HCT116 (cell line): ENCODE results near the gene SET. TPM values are rescaled to one million over a fixed set of nuclear protein-coding genes. Genes with fewer than 3 reads are reported as not detected.

ENCODE experiments used
- ATAC-seq: fragments of 200-7000 bp; cut with Tn5 transposase; 2 replicates; pipeline ENCODE4 v1.9.1; 2020; ENCODE audit warnings: mild to moderate bottlenecking, moderate library complexity
- BruUV-seq: library from RNA; stranded (reverse); fragments of 400-500 nt; replicated peaks from 2 replicates; lab custom pipeline; 2021; lab: Mats Ljungman, UMichigan
- CTCF ChIA-PET: fragments of 300-600 bp; sonication (Branson Sonifier 250); formaldehyde crosslinking; loops from one replicate; lab custom pipeline; 2021; ENCODE audit warnings: antibody characterized with exemption; lab: Charles Lee
- POLR2A ChIA-PET: fragments of 300-600, 350-600 bp; sonication (Branson Sonifier 250); formaldehyde crosslinking; loops from one replicate; lab custom pipeline; 2021; ENCODE audit warnings: antibody characterized with exemption; lab: Charles Lee
- RAD21 ChIA-PET, 2 experiments: fragments of 300-600 bp; sonication (Branson Sonifier 250); formaldehyde crosslinking; loops; one replicate each; lab custom pipeline; 2023; ENCODE audit warnings: low total read pairs in 2 of 2; ENCODE audit not compliant: uncharacterized antibody in 2 of 2, unreplicated experiment in 2 of 2, low non-redundant PET in 1 of 2; lab: Charles Lee
- DNase-seq: peaks from one replicate; pipeline ENCODE4 v3.0.0-alpha.2; 2010; ENCODE audit warnings: low read depth, low spot score
- H2AFZ ChIP-seq: fragments of 200-600 bp; shearing (Covaris generic), sonication (generic); 2 replicates; pipeline ENCODE4 v1.6.1; 2017; ENCODE audit warnings: low read depth, mixed run types, mixed read lengths, antibody characterized with exemption, low read length; ENCODE audit not compliant: poor library complexity, severe bottlenecking
- H3K27ac ChIP-seq: 2 replicates; pipeline ENCODE4 v1.5.1; 2012; ENCODE audit warnings: low read depth, low read length
- H3K27me3 ChIP-seq: fragments of 200-600 bp; sonication (generic); 2 replicates; pipeline ENCODE4 v1.6.1; 2016; ENCODE audit warnings: mixed run types, low read length, mixed read lengths; ENCODE audit not compliant: insufficient read depth
- H3K36me3 ChIP-seq, 2 experiments: fragments of 200-500 bp in 1 of 2; fragments of 200-600 bp in 1 of 2; sonication (Bioruptor generic) in 1 of 2; sonication (generic) in 1 of 2; 2 replicates each; pipeline versions ENCODE4 v1.5.1 to v1.6.1; 2014 to 2016; ENCODE audit warnings: low read length in 2 of 2, inconsistent platforms in 1 of 2, mixed read lengths in 1 of 2, mixed run types in 1 of 2; ENCODE audit not compliant: insufficient read depth in 2 of 2, control insufficient read depth in 1 of 2
- H3K4me1 ChIP-seq, 2 experiments: fragments of 200-600 bp in 1 of 2; sonication (generic) in 1 of 2; 2 replicates each; pipeline versions ENCODE4 v1.5.1 to v1.6.1; 2012 to 2017; ENCODE audit warnings: low read length in 2 of 2, inconsistent platforms in 1 of 2, mild to moderate bottlenecking in 1 of 2, mixed read lengths in 1 of 2, mixed run types in 1 of 2, moderate library complexity in 1 of 2; ENCODE audit not compliant: insufficient read depth in 2 of 2, control insufficient read depth in 1 of 2
- H3K4me2 ChIP-seq: fragments of 200-600 bp; sonication (generic); 2 replicates; pipeline ENCODE4 v1.6.1; 2017; ENCODE audit warnings: mixed run types, low read length, mixed read lengths
- H3K4me3 ChIP-seq, 2 experiments: fragments of 200-600 bp in 1 of 2; sonication (generic) in 1 of 2; replicated peaks in 1 of 2; 2 replicates each; pipeline ENCODE4 v1.5.1; 2011 to 2016; ENCODE audit warnings: low read length in 2 of 2, control low read depth in 1 of 2, low read depth in 1 of 2, mild to moderate bottlenecking in 1 of 2, mixed read lengths in 1 of 2, mixed run types in 1 of 2
- H3K79me2 ChIP-seq: fragments of 200-600 bp; sonication (generic); 2 replicates; pipeline ENCODE4 v1.6.1; 2017; ENCODE audit warnings: mild to moderate bottlenecking, mixed run types, low read length, moderate library complexity, mixed read lengths; ENCODE audit not compliant: insufficient read depth
- H3K9ac ChIP-seq: fragments of 200-600 bp; sonication (generic); 2 replicates; pipeline ENCODE4 v1.6.1; 2016; ENCODE audit warnings: low read length, mixed read lengths
- H3K9me2 ChIP-seq: fragments of 200-600 bp; sonication (generic), shearing (Covaris generic); 2 replicates; pipeline ENCODE4 v1.6.1; 2017; ENCODE audit warnings: mixed run types, mild to moderate bottlenecking, moderate library complexity; ENCODE audit not compliant: insufficient read depth
- H3K9me3 ChIP-seq, 2 experiments: fragments of 200-500 bp in 1 of 2; fragments of 200-600 bp in 1 of 2; sonication (Bioruptor generic) in 1 of 2; sonication (generic) in 1 of 2; 2 replicates each; pipeline ENCODE4 v1.6.1; 2014 to 2017; ENCODE audit warnings: low read length in 2 of 2, mixed read lengths in 2 of 2, inconsistent platforms in 1 of 2, low read depth in 1 of 2, mild to moderate bottlenecking in 1 of 2, mixed run types in 1 of 2, moderate library complexity in 1 of 2; ENCODE audit not compliant: control insufficient read depth in 1 of 2, insufficient read depth in 1 of 2
- H4K20me1 ChIP-seq: fragments of 200-600 bp; sonication (generic), shearing (Covaris generic); 2 replicates; pipeline ENCODE4 v1.6.1; 2017; ENCODE audit warnings: mixed run types, mild to moderate bottlenecking, moderate library complexity; ENCODE audit not compliant: insufficient read depth
- ATF3 ChIP-seq: IDR thresholded peaks from 2 replicates; pipeline ENCODE4 v1.6.1; 2012
- CBX3 ChIP-seq: IDR thresholded peaks from 2 replicates; pipeline ENCODE4 v1.6.1; 2012; ENCODE audit warnings: low read depth
- EGR1 ChIP-seq: IDR thresholded peaks from 2 replicates; pipeline ENCODE4 v1.6.1; 2012; ENCODE audit warnings: low read depth
- EZH2phosphoT487 ChIP-seq: fragments of 200-600 bp; IDR thresholded peaks from 2 replicates; pipeline ENCODE4 v1.6.1; 2018; ENCODE audit warnings: antibody characterized with exemption, borderline replicate concordance
- FOSL1 ChIP-seq: IDR thresholded peaks from 2 replicates; pipeline ENCODE4 v1.6.1; 2012; ENCODE audit warnings: low read depth
- MAX ChIP-seq: IDR thresholded peaks from 2 replicates; pipeline ENCODE4 v1.6.1; 2012
- POLR2AphosphoS5 ChIP-seq: IDR thresholded peaks from 2 replicates; pipeline ENCODE4 v1.6.1; 2011; ENCODE audit warnings: mild to moderate bottlenecking, low read depth, low read length, moderate library complexity
- RAD21 ChIP-seq: IDR thresholded peaks from 2 replicates; pipeline ENCODE4 v1.6.1; 2012; ENCODE audit warnings: low read depth, mild to moderate bottlenecking
- REST ChIP-seq: IDR thresholded peaks from 2 replicates; pipeline ENCODE4 v1.6.1; 2012; ENCODE audit warnings: low read depth
- SIN3A ChIP-seq: IDR thresholded peaks from 2 replicates; pipeline ENCODE4 v1.6.1; 2012; ENCODE audit warnings: low read depth
- SP1 ChIP-seq: IDR thresholded peaks from 2 replicates; pipeline ENCODE4 v1.6.1; 2012; ENCODE audit warnings: low read depth
- SRF ChIP-seq: IDR thresholded peaks from 2 replicates; pipeline ENCODE4 v1.6.1; 2012; ENCODE audit warnings: low read depth
- YY1 ChIP-seq: IDR thresholded peaks from 2 replicates; pipeline ENCODE4 v1.6.1; 2011; ENCODE audit warnings: low read length, low read depth, moderate library complexity, mild to moderate bottlenecking; ENCODE audit not compliant: insufficient replicate concordance; ENCODE audit errors: extremely low read depth
- ZFX ChIP-seq: fragments of 450-650 bp; IDR thresholded peaks from 2 replicates; pipeline ENCODE4 v1.6.1; 2017
- ZNF274 ChIP-seq: fragments of 200-500 bp; sonication (Bioruptor generic); IDR thresholded peaks from 2 replicates; pipeline ENCODE4 v1.6.1; 2014; ENCODE audit warnings: mild to moderate bottlenecking, low read depth, low read length, inconsistent platforms
- intact Hi-C: fragments of 100-400 bp; cut with micrococcal nuclease; formaldehyde crosslinking; loops from 2 replicates; pipeline ENCODE4 v1.10.0; 2022
- total RNA-seq: library from RNA; stranded (reverse); gene quantifications from one replicate; pipeline ENCODE4 v1.2.1, GENCODE V29; 2021; ENCODE audit not compliant: unreplicated experiment

Gene SET
- total RNA-seq, 1 experiment from 2014 or later: 595 TPM

DNA sequence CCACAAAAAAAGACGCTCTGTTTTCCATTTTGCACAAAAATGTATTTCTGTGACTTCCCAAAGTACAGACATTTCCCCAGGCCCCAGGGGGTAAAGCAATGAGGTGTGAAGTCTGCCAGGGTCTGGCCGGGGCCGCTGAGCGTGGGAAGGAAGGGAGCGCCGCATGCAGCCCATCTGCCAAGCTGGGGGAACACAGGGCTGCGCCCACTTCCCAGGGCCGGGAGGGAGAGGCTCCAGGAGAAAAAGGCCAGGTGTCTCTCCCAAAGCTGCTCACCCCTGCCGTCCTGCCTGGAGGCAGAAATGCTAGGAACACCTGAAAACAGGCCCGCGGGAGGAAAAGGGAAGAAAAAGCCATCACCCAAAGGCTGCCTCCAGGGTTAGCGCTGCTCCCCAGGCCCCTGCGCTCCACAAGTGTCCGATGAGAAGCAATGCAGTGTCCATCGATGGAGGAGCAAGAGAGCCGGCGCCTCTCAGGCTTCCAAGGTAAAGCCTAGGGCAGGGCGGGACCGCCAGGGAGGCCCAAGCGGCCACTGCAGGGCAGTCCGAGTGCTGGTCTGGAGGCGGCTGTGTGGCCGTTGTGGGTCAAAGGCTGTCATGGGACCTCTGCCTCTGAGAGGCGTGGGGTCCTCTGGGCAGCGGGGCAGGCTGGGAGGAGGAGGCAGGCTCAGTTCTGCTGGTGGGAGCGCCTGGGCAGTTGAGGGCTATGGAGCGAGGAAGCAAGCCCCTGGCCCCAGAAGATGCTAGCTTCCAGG, 40.9 kb downstream of the SET start:
- POLR2A ChIA-PET: no interaction called here
- no TSS peak for BruUV-seq
- ATAC-seq: no peak

More for the DNA sequence above, 40.9 kb downstream of the SET start:
- H3K4me2 ChIP-seq: no peak overlapping the region
- RAD21 ChIA-PET: no interaction called here
- no peak overlapping the region for H3K9ac ChIP-seq
- H3K4me1 ChIP-seq: peaks cover 2 to 15% of the 10 kb centered on the region in 2 experiments; a peak in 2 of 4 replicates
- no peaks in the 10 kb centered on the region for H4K20me1 ChIP-seq
- no peak overlapping the region for H3K4me3 ChIP-seq
- no peaks in the 10 kb centered on the region for H3K27me3 ChIP-seq
- TF ChIP-seq YY1: no peak
- TF ChIP-seq RAD21: no peak
- no peak for TF ChIP-seq POLR2AphosphoS5
- no peak for TF ChIP-seq EGR1
- TF ChIP-seq MAX: no peak
- no peak for TF ChIP-seq SIN3A
- no peak for TF ChIP-seq ZNF274
- TF ChIP-seq ATF3: no peak
- no peak for TF ChIP-seq REST
- TF ChIP-seq ZFX: no peak
- TF ChIP-seq EZH2phosphoT487: no peak
- no peak for TF ChIP-seq SP1
- no peak for TF ChIP-seq FOSL1
- no peak for TF ChIP-seq SRF
- no peak for TF ChIP-seq CBX3
- no peaks in the 10 kb centered on the region for H3K79me2 ChIP-seq
- H2AFZ ChIP-seq: no peak overlapping the region
- no peak overlapping the region for H3K27ac ChIP-seq
- intact Hi-C loops: loop anchor here (5.0 kb wide), 2 partner anchors 83 to 152 kb away; partner anchors contain the start of genes KYAT1 and LRRC8A
- H3K9me3 ChIP-seq: no peaks in the 10 kb centered on the region
- H3K9me2 ChIP-seq: no peaks in the 10 kb centered on the region
- no peaks in the 10 kb centered on the region for H3K36me3 ChIP-seq
- CTCF ChIA-PET: no interaction called here
- DNase-seq: no peak
